ENCODE data around the gene RBM43. TPM values are rescaled to one million over a fixed set of nuclear protein-coding genes. Genes with fewer than 3 reads are reported as not detected.
"Not testable (repeated sequence)": the region's sequence is repeated elsewhere in the genome, so short reads cannot be mapped to it uniquely, and the experiment has no call there.

Gene RBM43
- total RNA-seq, 1 donor from 2014 or later: 5.4 TPM

DNA sequence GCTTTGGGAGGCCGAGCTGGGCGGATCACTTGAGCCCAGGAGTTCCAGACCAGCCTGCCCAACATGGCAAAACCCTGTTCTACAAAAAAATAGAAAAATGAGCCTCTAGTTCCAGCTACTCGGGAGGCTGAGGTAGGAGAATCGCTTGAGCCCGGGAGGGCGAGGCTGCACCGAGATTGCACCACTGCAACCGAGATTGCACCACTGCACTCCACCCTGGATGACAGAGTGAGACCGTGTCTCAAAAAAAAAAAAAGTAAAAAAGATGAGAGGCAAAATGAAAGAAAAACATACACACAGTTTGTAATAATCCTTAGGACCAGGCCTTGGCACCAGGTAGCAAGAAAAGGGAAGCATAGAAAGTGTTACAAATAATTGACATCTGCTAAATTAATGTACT lies 22.0 kb downstream of the RBM43 start:
- no peak overlapping the region for H3K27ac Mint-ChIP-seq (ENCODE audit: unreplicated experiment)
- no peaks in the 10 kb centered on the region for H3K36me3 Mint-ChIP-seq (ENCODE audit: low read depth)
- no peak overlapping the region for H3K4me3 Mint-ChIP-seq (ENCODE audit: unreplicated experiment)
- no peaks in the 10 kb centered on the region for H3K27me3 Mint-ChIP-seq (ENCODE audit: low read depth)
- no peak for DNase-seq (ENCODE audit: low spot score)
- TF ChIP-seq, protein P1, sequence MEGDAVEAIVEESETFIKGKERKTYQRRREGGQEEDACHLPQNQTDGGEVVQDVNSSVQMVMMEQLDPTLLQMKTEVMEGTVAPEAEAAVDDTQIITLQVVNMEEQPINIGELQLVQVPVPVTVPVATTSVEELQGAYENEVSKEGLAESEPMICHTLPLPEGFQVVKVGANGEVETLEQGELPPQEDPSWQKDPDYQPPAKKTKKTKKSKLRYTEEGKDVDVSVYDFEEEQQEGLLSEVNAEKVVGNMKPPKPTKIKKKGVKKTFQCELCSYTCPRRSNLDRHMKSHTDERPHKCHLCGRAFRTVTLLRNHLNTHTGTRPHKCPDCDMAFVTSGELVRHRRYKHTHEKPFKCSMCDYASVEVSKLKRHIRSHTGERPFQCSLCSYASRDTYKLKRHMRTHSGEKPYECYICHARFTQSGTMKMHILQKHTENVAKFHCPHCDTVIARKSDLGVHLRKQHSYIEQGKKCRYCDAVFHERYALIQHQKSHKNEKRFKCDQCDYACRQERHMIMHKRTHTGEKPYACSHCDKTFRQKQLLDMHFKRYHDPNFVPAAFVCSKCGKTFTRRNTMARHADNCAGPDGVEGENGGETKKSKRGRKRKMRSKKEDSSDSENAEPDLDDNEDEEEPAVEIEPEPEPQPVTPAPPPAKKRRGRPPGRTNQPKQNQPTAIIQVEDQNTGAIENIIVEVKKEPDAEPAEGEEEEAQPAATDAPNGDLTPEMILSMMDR (IDR thresholded peaks at IDR 0.05): no peak
- H3K9me3 Mint-ChIP-seq (ENCODE audit: low read depth): no peaks in the 10 kb centered on the region
- peaks cover 9% of the 10 kb centered on the region for H3K4me1 Mint-ChIP-seq (ENCODE audit: low read depth)

DNA sequence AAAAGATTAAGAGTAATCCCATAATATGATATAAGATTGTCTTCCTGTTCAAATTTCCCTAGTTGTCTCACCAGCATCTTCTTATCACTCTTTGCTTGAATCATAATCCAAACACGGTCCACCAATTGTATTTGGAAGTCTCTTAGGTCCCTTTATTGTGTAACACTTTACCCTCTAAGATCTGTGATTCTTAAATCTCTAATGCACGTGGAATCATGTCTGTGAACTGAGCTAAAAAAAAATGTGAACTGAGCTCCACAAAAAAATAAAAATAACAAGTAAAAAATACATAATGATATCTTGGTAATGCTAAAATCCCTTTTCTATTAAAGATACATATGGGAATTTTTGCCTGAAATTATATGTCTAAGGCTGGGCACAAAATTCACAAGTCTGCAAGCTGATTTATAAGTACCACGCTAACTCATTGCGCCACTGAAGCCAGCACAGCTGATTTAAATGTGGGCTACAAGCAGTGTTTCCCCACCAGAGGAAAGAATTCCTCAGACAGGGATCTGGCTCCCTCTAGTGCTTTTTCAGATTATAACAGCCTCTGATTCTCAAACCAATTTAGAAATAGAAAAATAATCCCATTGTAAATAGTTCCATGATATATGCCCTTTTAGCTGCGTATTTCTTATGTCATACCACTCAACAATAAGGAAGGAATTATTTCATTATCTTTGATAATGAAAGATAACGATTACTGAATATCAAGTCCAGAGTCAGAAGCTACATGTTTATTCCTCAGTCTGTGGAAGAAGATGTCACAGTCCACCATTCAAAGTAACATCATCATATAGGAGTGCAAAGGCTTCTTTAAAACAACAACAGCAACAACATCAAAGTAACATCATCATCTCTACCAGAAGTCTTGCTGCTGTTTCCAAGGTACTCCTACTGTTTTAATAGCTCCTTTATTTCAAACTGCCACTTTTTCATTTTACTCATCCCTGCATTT lies 22.9 kb downstream of the RBM43 start:
- TF ChIP-seq, protein P1 (IDR thresholded peaks at IDR 0.05): peak; percentile 97
- Mint-ChIP-seq H3K27ac (ENCODE audit: unreplicated experiment) (peak overlapping the region; percentile 15), H3K4me3 (ENCODE audit: unreplicated experiment) (no peak overlapping the region), H3K36me3 (ENCODE audit: low read depth) (no peaks in the 10 kb centered on the region), H3K27me3 (ENCODE audit: low read depth) (no peaks in the 10 kb centered on the region), H3K9me3 (ENCODE audit: low read depth) (no peaks in the 10 kb centered on the region), H3K4me1 (ENCODE audit: low read depth) (peaks cover 9% of the 10 kb centered on the region)
- no peak for DNase-seq (ENCODE audit: low spot score)

DNA sequence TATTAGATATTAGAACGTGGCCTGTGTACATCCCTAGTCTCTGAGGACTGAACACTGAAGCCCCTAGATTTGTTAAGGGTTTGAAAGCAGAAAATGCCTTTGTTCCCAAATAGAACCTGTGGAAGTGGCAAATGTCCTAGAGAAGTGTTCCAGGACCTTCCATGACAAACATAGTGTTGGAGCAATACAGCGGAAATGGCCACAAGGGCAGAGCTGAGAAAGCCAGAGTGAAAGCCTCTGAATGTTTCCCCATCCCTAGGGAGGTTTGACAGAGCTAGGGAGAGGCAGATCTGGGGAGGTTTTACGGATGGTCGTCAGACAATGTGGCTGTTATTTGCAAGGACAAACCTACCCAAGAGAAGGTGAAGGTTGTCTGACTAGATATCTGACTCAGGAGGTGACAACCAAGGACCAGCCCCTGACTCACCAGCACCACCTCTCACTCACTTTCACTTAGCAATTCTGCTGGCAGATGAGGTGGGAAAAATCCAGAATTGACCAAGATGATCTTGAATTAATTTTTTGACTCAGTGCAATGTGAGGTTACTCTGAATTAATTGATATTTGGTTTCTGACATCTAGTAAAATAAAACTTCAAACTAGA lies 24.1 kb downstream of the RBM43 start:
- H3K36me3 Mint-ChIP-seq (ENCODE audit: low read depth): no peaks in the 10 kb centered on the region
- DNase-seq (ENCODE audit: low spot score): no peak
- peaks cover 4% of the 10 kb centered on the region for H3K9me3 Mint-ChIP-seq (ENCODE audit: low read depth)
- no peaks in the 10 kb centered on the region for H3K27me3 Mint-ChIP-seq (ENCODE audit: low read depth)
- no peak overlapping the region for H3K27ac Mint-ChIP-seq (ENCODE audit: unreplicated experiment)
- no peak overlapping the region for H3K4me3 Mint-ChIP-seq (ENCODE audit: unreplicated experiment)
- H3K4me1 Mint-ChIP-seq (ENCODE audit: low read depth): peaks cover 9% of the 10 kb centered on the region
- TF ChIP-seq, protein P1 (IDR thresholded peaks at IDR 0.05): no peak

DNA sequence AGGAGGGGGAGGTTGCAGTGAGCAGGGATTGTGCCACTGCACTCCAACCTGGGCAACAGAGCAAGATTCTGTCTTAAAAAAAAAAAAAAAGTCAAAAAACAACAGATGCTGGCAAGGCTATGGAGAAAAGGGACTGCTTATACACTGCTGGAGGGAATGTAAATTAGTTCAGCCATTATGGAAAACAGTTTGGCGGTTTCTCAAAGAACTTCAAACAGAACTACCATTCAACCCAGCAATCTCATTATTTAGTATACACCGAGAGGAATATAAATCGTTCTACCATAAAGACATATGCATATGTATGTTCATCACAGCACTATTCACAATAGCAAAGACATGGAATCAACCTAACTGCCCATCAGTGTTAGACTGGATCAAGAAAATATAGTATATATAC lies 27.9 kb downstream of the RBM43 start:
- not testable (repeated sequence) for H3K9me3 Mint-ChIP-seq (ENCODE audit: low read depth); H3K27ac Mint-ChIP-seq (ENCODE audit: unreplicated experiment); H3K27me3 Mint-ChIP-seq (ENCODE audit: low read depth); DNase-seq (ENCODE audit: low spot score); H3K36me3 Mint-ChIP-seq (ENCODE audit: low read depth); H3K4me3 Mint-ChIP-seq (ENCODE audit: unreplicated experiment)
- H3K4me1 Mint-ChIP-seq (ENCODE audit: low read depth): peaks cover 17% of the 10 kb centered on the region

DNA sequence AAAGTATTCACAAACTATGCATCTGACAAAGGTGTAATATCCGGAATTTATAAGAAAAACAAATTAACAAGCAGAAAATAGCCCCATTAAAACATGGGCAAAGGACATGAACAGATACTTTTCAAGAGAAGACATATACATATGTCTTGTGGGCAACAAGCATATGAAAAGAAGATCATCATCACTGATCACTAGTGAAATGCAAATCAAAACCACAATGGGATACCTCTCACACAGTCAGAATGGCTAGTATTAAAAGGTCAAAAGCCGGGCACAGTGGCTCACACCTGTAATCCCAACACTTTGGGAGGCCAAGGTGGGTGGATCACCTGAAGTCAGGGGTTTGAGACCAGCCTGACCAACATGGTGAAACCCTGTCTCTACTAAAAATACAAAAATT lies 28.4 kb downstream of the RBM43 start:
- not testable (repeated sequence) for H3K27ac Mint-ChIP-seq (ENCODE audit: unreplicated experiment); DNase-seq (ENCODE audit: low spot score); H3K36me3 Mint-ChIP-seq (ENCODE audit: low read depth); H3K27me3 Mint-ChIP-seq (ENCODE audit: low read depth); H3K9me3 Mint-ChIP-seq (ENCODE audit: low read depth); H3K4me3 Mint-ChIP-seq (ENCODE audit: unreplicated experiment)
- peaks cover 12% of the 10 kb centered on the region for H3K4me1 Mint-ChIP-seq (ENCODE audit: low read depth)

DNA sequence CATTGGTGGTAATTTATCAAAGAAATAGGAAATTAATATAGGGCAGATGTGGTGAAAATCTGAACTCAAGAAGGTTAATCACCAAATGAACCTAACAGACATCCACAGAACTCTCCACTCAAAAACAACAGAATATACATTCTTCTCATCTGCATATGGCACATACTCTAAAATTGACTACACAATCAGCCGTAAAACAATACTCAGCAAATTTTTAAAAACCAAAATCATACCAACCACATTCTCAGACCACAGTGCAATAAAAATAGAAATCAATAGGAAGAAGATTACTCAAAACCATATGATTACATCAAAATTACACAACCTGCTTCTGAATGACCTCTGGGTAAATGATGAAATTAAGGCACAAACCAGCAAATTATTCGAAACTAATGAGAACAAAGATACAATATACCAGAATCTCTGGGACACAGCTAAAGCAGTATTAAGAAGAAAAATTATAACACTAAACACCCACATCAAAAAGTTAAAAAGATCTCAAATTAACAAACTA lies 31.0 kb downstream of the RBM43 start:
- H3K4me1 Mint-ChIP-seq (ENCODE audit: low read depth): peaks cover 11% of the 10 kb centered on the region
- TF ChIP-seq, protein P1 (IDR thresholded peaks at IDR 0.05): no peak
- DNase-seq (ENCODE audit: low spot score): no peak
- peaks cover 8% of the 10 kb centered on the region for H3K9me3 Mint-ChIP-seq (ENCODE audit: low read depth)
- H3K27ac Mint-ChIP-seq (ENCODE audit: unreplicated experiment): no peak overlapping the region
- H3K4me3 Mint-ChIP-seq (ENCODE audit: unreplicated experiment): no peak overlapping the region
- no peaks in the 10 kb centered on the region for H3K27me3 Mint-ChIP-seq (ENCODE audit: low read depth)
- no peaks in the 10 kb centered on the region for H3K36me3 Mint-ChIP-seq (ENCODE audit: low read depth)
